ENCODE results near the gene C12orf56.

C12orf56 gene

DNA sequence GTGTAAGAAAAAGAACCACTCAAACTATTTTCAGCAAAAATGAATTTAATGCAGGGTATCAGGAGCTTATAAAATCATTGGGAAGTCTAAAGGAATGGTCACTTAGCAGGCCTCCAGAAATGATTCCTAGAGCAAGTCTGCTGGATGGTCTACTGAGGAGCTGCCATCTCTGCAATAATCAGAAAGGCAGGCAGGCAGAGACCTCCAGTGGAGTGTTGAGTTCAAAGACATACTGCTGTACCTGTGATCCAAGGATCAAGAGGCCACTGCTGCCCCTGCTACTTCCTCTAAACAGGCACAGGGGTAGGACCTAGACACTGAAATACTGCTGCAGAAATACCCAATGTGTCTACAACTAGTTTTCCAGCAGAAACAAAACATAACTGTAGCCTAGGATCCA is 154.0 kb downstream of the C12orf56 start:
- ChIA-PET POLR2A (no interaction called here), CTCF (interaction anchor here (0.8 to 1.7 kb wide), 4 partner anchors 10 to 408 kb away, joined by 3 to 5 read pairs (median 4); partner anchors contain the start of gene SRGAP1)
- no peak for DNase-seq (ENCODE audit: extremely low spot score)

DNA sequence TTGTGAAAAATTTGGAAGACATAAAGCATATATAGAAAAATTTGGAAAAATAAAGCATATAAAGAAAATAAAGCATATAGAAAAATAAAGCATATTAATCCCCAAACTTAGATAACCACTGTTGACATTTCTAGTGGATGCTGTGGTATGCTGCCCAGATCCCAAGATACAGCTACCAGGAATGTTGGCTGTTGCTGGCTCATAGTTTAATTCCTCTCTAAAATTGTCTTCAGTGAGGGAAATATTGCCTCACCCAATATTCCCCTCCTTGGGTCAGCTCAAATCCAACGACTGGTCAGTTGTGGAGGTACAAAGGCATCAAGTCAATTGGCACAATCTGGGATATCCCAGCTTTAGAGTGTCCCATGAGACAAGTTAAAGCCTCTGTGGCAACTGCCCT is 158.4 kb downstream of the C12orf56 start:
- ChIA-PET POLR2A (no interaction called here), CTCF (interaction anchor here (0.7 to 1.4 kb wide), 2 partner anchors 24 to 426 kb away, joined by 3 read pairs; no protein-coding TSS in a partner anchor)
- TF ChIP-seq, protein P1, sequence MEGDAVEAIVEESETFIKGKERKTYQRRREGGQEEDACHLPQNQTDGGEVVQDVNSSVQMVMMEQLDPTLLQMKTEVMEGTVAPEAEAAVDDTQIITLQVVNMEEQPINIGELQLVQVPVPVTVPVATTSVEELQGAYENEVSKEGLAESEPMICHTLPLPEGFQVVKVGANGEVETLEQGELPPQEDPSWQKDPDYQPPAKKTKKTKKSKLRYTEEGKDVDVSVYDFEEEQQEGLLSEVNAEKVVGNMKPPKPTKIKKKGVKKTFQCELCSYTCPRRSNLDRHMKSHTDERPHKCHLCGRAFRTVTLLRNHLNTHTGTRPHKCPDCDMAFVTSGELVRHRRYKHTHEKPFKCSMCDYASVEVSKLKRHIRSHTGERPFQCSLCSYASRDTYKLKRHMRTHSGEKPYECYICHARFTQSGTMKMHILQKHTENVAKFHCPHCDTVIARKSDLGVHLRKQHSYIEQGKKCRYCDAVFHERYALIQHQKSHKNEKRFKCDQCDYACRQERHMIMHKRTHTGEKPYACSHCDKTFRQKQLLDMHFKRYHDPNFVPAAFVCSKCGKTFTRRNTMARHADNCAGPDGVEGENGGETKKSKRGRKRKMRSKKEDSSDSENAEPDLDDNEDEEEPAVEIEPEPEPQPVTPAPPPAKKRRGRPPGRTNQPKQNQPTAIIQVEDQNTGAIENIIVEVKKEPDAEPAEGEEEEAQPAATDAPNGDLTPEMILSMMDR (IDR thresholded peaks at IDR 0.05; ENCODE audit: control extremely low read depth, extremely low read depth, low read depth, missing control alignments), result no peak
- DNase-seq (ENCODE audit: extremely low spot score), result no peak

More for the DNA sequence above, 154.0 kb downstream of the C12orf56 start:
- TF ChIP-seq, protein P1 (IDR thresholded peaks at IDR 0.05; ENCODE audit: control extremely low read depth, extremely low read depth, low read depth, missing control alignments), result peak; percentile 19

DNA sequence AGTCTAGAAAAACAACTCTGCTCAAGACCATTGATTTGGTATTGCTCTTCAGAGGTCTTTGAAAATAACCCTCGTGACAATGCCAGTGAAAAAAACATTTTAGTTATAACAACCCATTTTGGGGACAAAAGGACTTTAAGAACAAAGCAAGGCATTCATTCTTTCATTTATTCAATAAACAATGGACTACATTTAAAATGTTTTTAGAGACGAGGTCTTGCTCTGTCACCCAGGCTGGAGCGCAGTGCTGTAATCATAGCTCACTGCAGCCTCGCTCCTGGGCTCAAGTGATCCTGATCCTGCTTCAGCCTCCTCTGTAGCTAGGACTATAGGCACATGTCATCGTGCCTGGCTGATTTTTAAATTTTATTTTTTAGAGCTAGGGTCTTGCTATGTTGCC is 160.8 kb downstream of the C12orf56 start:
- TF ChIP-seq, protein P1 (IDR thresholded peaks at IDR 0.05; ENCODE audit: control extremely low read depth, extremely low read depth, low read depth, missing control alignments), result no peak
- CTCF ChIA-PET, result no interaction called here
- POLR2A ChIA-PET, result no interaction called here
- no peak for DNase-seq (ENCODE audit: extremely low spot score)

DNA sequence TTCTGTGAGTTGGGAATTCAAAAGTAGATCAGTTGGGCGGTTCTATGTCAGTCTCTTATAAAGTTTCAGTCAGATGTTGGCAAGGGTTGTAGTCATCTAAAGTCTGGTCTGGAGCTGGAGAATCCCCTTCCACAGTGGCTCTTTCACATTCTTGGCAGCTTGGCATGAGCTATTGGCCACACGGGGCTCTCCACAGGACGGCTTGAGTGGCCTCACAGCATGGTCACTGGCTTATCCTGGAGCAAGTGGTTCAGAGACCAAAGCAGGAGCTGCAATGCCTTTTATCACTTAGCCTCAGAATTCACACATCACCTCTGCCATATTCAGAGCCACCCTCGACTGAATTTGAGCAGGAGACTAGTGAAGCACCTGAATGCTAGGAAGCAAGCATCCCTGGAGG is 161.3 kb downstream of the C12orf56 start:
- TF ChIP-seq, protein P1 (IDR thresholded peaks at IDR 0.05; ENCODE audit: control extremely low read depth, extremely low read depth, low read depth, missing control alignments), result no peak
- ChIA-PET CTCF (no interaction called here), POLR2A (no interaction called here)
- no peak for DNase-seq (ENCODE audit: extremely low spot score)

DNA sequence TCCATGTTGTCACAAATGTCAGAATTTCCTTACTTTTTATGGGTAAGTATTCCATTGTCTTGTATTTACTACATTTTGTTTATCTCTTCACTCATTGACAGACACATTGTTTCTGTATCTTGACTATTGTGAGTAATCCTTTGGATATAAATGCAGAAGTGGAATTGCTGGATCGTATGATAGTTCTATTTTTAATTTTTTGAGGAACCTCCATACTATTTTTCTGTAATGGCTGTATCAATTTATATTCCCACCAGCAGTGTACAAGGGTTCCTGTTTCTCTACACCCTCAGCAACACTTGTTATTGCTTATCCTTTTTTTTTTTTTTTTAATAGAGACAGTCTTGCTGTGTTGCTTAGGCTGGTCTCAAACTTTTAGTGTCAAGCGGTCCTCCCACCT is 164.9 kb downstream of the C12orf56 start:
- CTCF ChIA-PET, result interaction anchor here (1.3 kb wide), 1 partner anchor 12 kb away, joined by 5 read pairs; no protein-coding TSS in a partner anchor
- no peak for DNase-seq (ENCODE audit: extremely low spot score)
- TF ChIP-seq, protein P1 (IDR thresholded peaks at IDR 0.05; ENCODE audit: control extremely low read depth, extremely low read depth, low read depth, missing control alignments), result no peak
- POLR2A ChIA-PET, result no interaction called here

DNA sequence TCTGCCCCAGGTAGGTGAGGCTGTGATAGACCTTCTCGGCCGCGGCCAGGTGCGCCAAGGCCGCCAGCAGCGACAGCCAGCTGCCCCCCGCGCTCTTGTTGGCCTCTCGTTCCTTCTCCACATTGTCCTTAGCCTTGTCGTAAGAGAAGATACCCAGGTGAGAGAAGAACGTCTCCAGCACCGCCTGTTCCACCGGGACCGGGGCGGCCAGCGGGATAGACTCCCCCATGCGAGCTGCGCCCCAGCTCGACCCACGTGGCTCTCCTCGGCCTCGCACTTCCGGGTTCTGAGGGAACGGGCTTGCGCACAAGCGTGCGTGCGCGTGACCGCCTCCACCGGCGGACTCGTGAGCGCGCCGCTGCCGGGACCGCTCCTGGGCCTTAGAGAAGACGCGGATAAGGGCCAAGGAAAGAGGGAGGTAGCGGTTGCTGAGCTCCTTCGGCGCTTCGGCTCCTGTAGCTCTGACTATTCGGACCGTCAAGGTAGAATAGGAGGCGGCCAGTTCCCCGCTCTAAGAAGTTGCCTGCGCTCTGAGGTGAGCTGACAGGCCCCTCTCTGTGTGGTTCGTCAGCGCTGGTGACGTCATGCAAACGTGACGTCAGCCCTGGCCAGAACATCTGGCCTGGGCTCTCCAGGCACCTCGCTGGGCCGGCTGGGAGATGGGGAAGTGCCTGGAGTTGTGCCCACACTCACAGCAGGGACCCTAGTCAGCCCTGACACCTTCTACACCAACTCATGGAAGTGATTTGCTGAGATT is 168.4 kb downstream of the C12orf56 start, which contains the start of gene KICS2:
TSS of gene KICS2 (minus strand) at position 288 of the 757 bp plus-strand sequence. CDS start at position 229, 59 bp downstream.
- POLR2A ChIA-PET, result interaction anchor here (0.6 kb wide), 1 partner anchor 63 kb away, joined by 3 read pairs; no protein-coding TSS in a partner anchor
- peak; percentile 92 for DNase-seq (ENCODE audit: extremely low spot score)
- CTCF ChIA-PET, result no interaction called here

More for the DNA sequence above, 168.4 kb downstream of the C12orf56 start, which contains the start of gene KICS2:
- TF ChIP-seq, protein P1 (IDR thresholded peaks at IDR 0.05; ENCODE audit: control extremely low read depth, extremely low read depth, low read depth, missing control alignments), result no peak
